K562 (cell line): ENCODE results near the gene STEAP3. TPM values are rescaled to one million over a fixed set of nuclear protein-coding genes. Genes with fewer than 3 reads are reported as not detected.

Experiments used
- C11orf30 ChIP-seq: fragments of 450-650 bp; IDR thresholded peaks from 2 replicates; pipeline ENCODE4 v1.6.1; 2016; ENCODE audit warnings: low read depth, mild to moderate bottlenecking
- CCNT2 ChIP-seq: IDR thresholded peaks from 2 replicates; pipeline ENCODE4 v1.6.1; 2011; ENCODE audit warnings: borderline replicate concordance, low read depth, mild to moderate bottlenecking, moderate library complexity, mixed read lengths, low read length; ENCODE audit not compliant: insufficient read length; ENCODE audit errors: extremely low read depth
- CTBP1 ChIP-seq: fragments of 450-650 bp; IDR thresholded peaks from 2 replicates; pipeline ENCODE4 v1.6.1; 2016; ENCODE audit warnings: borderline replicate concordance
- DACH1 ChIP-seq: fragments of 450-650 bp; IDR thresholded peaks from 2 replicates; pipeline ENCODE4 v1.6.1; 2018; ENCODE audit not compliant: partially characterized antibody
- FOXK1 ChIP-seq: sonication (generic); formaldehyde crosslinking; IDR thresholded peaks from 2 replicates; pipeline ENCODE4 v1.8.0; 2022; ENCODE audit warnings: missing genetic modification reagents, mild to moderate bottlenecking, borderline replicate concordance
- KLF1 ChIP-seq: fragments of 450-650 bp; IDR thresholded peaks from 2 replicates; pipeline ENCODE4 v1.6.1; 2016; ENCODE audit warnings: missing genetic modification characterization, missing compliant biosample characterization
- LCOR ChIP-seq: sonication (generic); formaldehyde crosslinking; IDR thresholded peaks from 2 replicates; pipeline ENCODE4 v1.8.0; 2022; ENCODE audit warnings: mild to moderate bottlenecking, missing genetic modification reagents
- MAFK ChIP-seq: IDR thresholded peaks from 2 replicates; pipeline ENCODE4 v1.6.1; 2011; ENCODE audit warnings: low read length, improper control_type of control experiment
- NFIC ChIP-seq: fragments of 450-650 bp; IDR thresholded peaks from 2 replicates; pipeline ENCODE4 v1.6.1; 2017; ENCODE audit warnings: mild to moderate bottlenecking, inconsistent platforms
- POLR2B ChIP-seq: fragments of 450-650 bp; IDR thresholded peaks from 2 replicates; pipeline ENCODE4 v1.6.1; 2018; ENCODE audit warnings: low read depth; ENCODE audit not compliant: partially characterized antibody
- POLR2H ChIP-seq: IDR thresholded peaks from 2 replicates; pipeline ENCODE4 v1.6.1; 2016; ENCODE audit warnings: missing genetic modification characterization, low read depth, mild to moderate bottlenecking, control low read depth, missing compliant biosample characterization, moderate library complexity
- PYGO2 ChIP-seq: fragments of 450-650 bp; IDR thresholded peaks from 2 replicates; pipeline ENCODE4 v1.6.1; 2016; ENCODE audit warnings: mild to moderate bottlenecking, missing genetic modification characterization, moderate library complexity, missing compliant biosample characterization
- RBM14 ChIP-seq: fragments of 200-400 bp; formaldehyde crosslinking; IDR thresholded peaks from 2 replicates; pipeline ENCODE4 v1.6.1; 2018; ENCODE audit warnings: low read depth, mild to moderate bottlenecking, low read length, moderate library complexity, borderline replicate concordance; ENCODE audit not compliant: insufficient read depth
- SNRNP70 ChIP-seq: fragments of 200-400 bp; formaldehyde crosslinking; optimal IDR thresholded peaks from 2 replicates; pipeline ENCODE3; 2017; ENCODE audit warnings: low read depth, low read length
- SRSF9 ChIP-seq: fragments of 200-400 bp; formaldehyde crosslinking; IDR thresholded peaks from 2 replicates; pipeline ENCODE4 v1.6.1; 2017; ENCODE audit warnings: low read depth, low read length, borderline replicate concordance
- STAG1 ChIP-seq: sonication (generic); formaldehyde crosslinking; IDR thresholded peaks from 2 replicates; pipeline ENCODE4 v1.5.0; 2020; ENCODE audit warnings: missing genetic modification reagents, borderline replicate concordance
- TARDBP ChIP-seq: fragments of 450-650 bp; IDR thresholded peaks from 2 replicates; pipeline ENCODE4 v1.6.1; 2016
- XRCC4 ChIP-seq: IDR thresholded peaks from one replicate; pipeline ENCODE4 v1.6.1; 2011; ENCODE audit not compliant: insufficient read depth, insufficient read length; ENCODE audit errors: extremely low read depth
- ZNF431 ChIP-seq: sonication (generic); formaldehyde crosslinking; IDR thresholded peaks from 2 replicates; pipeline ENCODE4 v1.8.0; 2022; ENCODE audit warnings: mild to moderate bottlenecking, missing genetic modification reagents
- ZNF589 ChIP-seq: fragments of 200-800 bp; sonication (Bioruptor generic); IDR thresholded peaks from 2 replicates; pipeline ENCODE4 v1.6.1; 2016; ENCODE audit warnings: low read depth, missing genetic modification characterization, missing compliant biosample characterization
- ZNF668 ChIP-seq: fragments of 250-450 bp; sonication (Bioruptor Pico); IDR thresholded peaks from 2 replicates; pipeline ENCODE4 v1.8.0; 2022; ENCODE audit warnings: mild to moderate bottlenecking, inconsistent platforms
- ZNF75A ChIP-seq: fragments of 450-650 bp; formaldehyde crosslinking; IDR thresholded peaks from 2 replicates; pipeline ENCODE4 v1.4.0; 2020; ENCODE audit warnings: mild to moderate bottlenecking
- polyA plus RNA-seq, 8 experiments: library from polyadenylated mRNA; depleted of rRNA in 4 of 8; stranded (reverse) in 5 of 8; unstranded in 3 of 8; fragments of >200 nt; fragmentation: Nextera tagmentation in 2 of 8; fragmentation: Illumina TruSeq in 1 of 8; extraction: Ambion mirVana in 2 of 8; extraction: Trizol in 1 of 8; gene quantifications; 2 replicates each; pipeline versions ENCODE4 v1.2.1 to v1.2.3, GENCODE V29; 2011 to 2014; ENCODE audit warnings: inconsistent platforms in 1 of 8, missing spikeins in 1 of 8
- total RNA-seq, 7 experiments: library from RNA; depleted of rRNA in 6 of 7; stranded (reverse); fragments of >200 nt in 6 of 7; fragmentation: Illumina TruSeq in 2 of 7; extraction: Trizol in 2 of 7; gene quantifications; 2 replicates each; pipeline versions ENCODE4 v1.2.1 to v1.2.3, GENCODE V29; 2011 to 2021; ENCODE audit warnings: low replicate concordance in 1 of 7
- TF ChIP-seq, protein P1 (sequence below), 2 experiments: fragments of 450-650 bp in 1 of 2; IDR thresholded peaks; 2 replicates each; pipeline ENCODE4 v1.6.1; 2011 to 2017; ENCODE audit warnings: low read depth in 2 of 2, antibody characterized with exemption in 1 of 2, borderline replicate concordance in 1 of 2, low read length in 1 of 2, mild to moderate bottlenecking in 1 of 2, mixed read lengths in 1 of 2; ENCODE audit not compliant: control insufficient read depth in 1 of 2
- TF ChIP-seq, protein P2 (sequence below): fragments of 450-650 bp; IDR thresholded peaks from 2 replicates; pipeline ENCODE4 v1.6.1; 2017; ENCODE audit warnings: antibody characterized with exemption, mild to moderate bottlenecking

STEAP3 gene
- total and polyA plus RNA-seq, 9 of the 15 experiments (the other 6 are each of a cell fraction or from before 2014, with no cell fraction given), result 1.8 to 31.6 (median 9.0) TPM

DNA sequence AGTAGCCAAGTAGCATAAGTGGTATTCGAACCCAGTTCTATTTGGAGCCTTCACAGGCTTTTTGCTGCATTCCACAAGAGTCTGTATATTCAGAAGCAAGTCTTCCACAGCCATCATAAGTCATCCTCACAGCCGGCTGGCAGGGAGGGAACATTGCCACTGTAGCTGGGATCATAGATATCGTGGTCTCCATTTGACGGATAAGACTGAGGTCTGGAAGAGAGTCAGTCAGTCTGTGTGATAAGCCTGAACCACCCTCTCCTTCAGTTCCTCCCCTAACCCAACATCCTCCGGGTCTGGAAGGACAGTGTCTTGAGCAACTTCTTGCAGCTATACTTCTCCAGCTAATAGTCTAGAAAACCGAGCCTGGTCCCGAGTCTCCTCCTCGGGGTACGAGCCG is 48.1 kb upstream of the STEAP3 start (continued):
- TF ChIP-seq KLF1 (no peak), POLR2H (tag) (no peak), DACH1 (no peak), PYGO2 (tag) (no peak), C11orf30 (no peak), STAG1 (CRISPR knock-in tag) (no peak), ZNF431 (CRISPR knock-in tag) (no peak), ZNF668 (CRISPR knock-in tag) (no peak), XRCC4 (no peak), ZNF589 (no peak; the same call in 1 of the 2 replicates), SNRNP70 (no peak), SRSF9 (no peak), CTBP1 (no peak; the same call in 1 of the 2 replicates), CCNT2 (no peak), FOXK1 (CRISPR knock-in tag) (no peak), MAFK (no peak), TARDBP (no peak), RBM14 (no peak), ZNF75A (no peak), LCOR (CRISPR knock-in tag) (no peak), NFIC (peak; percentile 38; the same call in 1 of the 2 replicates), POLR2B (no peak)
- TF ChIP-seq, protein P1, sequence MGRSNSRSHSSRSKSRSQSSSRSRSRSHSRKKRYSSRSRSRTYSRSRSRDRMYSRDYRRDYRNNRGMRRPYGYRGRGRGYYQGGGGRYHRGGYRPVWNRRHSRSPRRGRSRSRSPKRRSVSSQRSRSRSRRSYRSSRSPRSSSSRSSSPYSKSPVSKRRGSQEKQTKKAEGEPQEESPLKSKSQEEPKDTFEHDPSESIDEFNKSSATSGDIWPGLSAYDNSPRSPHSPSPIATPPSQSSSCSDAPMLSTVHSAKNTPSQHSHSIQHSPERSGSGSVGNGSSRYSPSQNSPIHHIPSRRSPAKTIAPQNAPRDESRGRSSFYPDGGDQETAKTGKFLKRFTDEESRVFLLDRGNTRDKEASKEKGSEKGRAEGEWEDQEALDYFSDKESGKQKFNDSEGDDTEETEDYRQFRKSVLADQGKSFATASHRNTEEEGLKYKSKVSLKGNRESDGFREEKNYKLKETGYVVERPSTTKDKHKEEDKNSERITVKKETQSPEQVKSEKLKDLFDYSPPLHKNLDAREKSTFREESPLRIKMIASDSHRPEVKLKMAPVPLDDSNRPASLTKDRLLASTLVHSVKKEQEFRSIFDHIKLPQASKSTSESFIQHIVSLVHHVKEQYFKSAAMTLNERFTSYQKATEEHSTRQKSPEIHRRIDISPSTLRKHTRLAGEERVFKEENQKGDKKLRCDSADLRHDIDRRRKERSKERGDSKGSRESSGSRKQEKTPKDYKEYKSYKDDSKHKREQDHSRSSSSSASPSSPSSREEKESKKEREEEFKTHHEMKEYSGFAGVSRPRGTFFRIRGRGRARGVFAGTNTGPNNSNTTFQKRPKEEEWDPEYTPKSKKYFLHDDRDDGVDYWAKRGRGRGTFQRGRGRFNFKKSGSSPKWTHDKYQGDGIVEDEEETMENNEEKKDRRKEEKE (IDR thresholded peaks at IDR 0.05; ENCODE audit: borderline replicate concordance in 1 of 2, control insufficient read depth in 1 of 2, low read depth in 2 of 2, low read length in 1 of 2), result no peak
- TF ChIP-seq, protein P2, sequence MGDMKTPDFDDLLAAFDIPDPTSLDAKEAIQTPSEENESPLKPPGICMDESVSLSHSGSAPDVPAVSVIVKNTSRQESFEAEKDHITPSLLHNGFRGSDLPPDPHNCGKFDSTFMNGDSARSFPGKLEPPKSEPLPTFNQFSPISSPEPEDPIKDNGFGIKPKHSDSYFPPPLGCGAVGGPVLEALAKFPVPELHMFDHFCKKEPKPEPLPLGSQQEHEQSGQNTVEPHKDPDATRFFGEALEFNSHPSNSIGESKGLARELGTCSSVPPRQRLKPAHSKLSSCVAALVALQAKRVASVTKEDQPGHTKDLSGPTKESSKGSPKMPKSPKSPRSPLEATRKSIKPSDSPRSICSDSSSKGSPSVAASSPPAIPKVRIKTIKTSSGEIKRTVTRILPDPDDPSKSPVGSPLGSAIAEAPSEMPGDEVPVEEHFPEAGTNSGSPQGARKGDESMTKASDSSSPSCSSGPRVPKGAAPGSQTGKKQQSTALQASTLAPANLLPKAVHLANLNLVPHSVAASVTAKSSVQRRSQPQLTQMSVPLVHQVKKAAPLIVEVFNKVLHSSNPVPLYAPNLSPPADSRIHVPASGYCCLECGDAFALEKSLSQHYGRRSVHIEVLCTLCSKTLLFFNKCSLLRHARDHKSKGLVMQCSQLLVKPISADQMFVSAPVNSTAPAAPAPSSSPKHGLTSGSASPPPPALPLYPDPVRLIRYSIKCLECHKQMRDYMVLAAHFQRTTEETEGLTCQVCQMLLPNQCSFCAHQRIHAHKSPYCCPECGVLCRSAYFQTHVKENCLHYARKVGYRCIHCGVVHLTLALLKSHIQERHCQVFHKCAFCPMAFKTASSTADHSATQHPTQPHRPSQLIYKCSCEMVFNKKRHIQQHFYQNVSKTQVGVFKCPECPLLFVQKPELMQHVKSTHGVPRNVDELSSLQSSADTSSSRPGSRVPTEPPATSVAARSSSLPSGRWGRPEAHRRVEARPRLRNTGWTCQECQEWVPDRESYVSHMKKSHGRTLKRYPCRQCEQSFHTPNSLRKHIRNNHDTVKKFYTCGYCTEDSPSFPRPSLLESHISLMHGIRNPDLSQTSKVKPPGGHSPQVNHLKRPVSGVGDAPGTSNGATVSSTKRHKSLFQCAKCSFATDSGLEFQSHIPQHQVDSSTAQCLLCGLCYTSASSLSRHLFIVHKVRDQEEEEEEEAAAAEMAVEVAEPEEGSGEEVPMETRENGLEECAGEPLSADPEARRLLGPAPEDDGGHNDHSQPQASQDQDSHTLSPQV, result no peak
